Measurements from ENCODE around the gene EMC10.
"Not testable (repeated sequence)": the region's sequence is repeated elsewhere in the genome, so short reads cannot be mapped to it uniquely, and the experiment has no call there.

The EMC10 gene

GRCh38 chr19:50451223-50451534 lies 25.1 kb upstream of the EMC10 start:
- no peak for DNase-seq (ENCODE audit: low read depth)

GRCh38 chr19:50453243-50453642 lies 23.1 kb upstream of the EMC10 start:
- DNase-seq (ENCODE audit: low read depth), result no peak

GRCh38 chr19:50455992-50456391 lies 20.3 kb upstream of the EMC10 start:
- DNase-seq (ENCODE audit: low read depth), result no peak

GRCh38 chr19:50457300-50457699 lies 19.0 kb upstream of the EMC10 start:
- no peak for DNase-seq (ENCODE audit: low read depth)

GRCh38 chr19:50458396-50459066 lies 17.8 kb upstream of the EMC10 start:
- no peak for DNase-seq (ENCODE audit: low read depth)

GRCh38 chr19:50459067-50459456 lies 17.2 kb upstream of the EMC10 start:
- no peak for DNase-seq (ENCODE audit: low read depth)

- DNase-seq (ENCODE audit: low read depth), result no peak
Measured at GRCh38 chr19:50459638-50460037, 16.7 kb upstream of the EMC10 start.

DNA sequence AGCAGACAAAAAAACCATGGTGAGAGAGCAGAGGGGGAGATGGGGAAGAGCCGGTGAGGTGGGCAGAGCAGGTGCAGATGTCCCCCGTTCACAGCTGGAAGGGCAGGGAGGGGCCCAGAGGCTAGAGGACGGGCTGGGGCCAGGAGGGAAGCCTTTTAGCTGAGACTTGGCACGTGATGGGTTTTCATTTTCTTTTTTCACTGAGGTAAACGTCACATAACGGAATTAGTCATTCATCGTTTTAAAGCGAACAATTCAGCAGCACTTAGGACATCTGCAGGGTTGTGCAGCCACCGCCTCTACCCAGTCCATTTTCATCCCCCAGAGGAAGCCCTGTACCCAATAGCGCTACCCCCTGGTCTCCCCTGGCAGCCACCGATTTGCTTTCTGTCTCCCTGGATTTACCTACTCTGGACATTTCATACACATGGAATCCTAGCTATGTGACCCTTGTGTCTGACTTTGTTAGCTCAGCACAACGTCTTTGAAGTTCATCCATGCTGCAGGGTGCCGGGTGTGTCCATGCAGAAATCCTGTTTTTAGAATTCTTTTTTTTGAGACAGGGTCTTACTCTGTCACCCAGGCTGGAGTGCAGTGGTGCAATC lies 16.0 kb upstream of the EMC10 start:
- DNase-seq (ENCODE audit: low read depth), result no peak

DNA sequence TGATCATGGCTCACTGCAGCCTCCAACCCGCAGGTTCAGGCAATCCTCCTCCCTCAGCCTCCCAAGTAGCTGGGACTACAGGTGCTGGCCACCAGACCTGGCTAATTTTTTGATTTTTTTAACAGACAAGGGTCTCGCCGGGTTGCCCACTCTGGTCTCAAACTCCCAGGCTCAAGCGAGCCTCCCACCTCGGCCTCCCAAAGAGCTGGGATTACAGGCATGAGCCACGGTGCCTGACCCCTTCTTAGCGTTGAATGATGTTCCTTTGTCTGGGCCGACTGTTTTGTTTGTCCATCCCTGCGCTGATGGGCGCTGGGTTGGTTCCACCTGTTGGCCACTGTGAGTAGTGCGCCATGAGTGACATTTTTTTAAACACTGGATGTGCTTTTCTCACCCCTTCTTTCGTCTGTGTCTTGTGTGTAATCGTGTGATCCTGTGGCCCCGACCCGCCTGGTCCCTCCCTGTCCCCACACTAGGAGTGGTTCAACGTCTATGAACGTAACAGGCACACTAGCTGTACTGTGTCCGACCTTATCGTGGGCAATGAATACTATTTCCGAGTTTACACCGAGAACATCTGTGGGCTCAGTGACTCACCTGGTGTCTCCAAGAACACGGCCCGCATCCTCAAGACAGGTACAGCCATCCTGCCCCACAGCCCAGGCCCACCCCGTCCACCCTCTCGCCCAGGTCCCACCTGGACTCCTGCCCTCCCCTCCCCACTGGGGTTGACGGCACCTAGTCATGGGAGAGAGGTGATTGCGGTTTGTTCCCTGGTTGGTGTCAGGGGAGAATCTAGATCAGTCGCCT lies 15.0 kb upstream of the EMC10 start:
- peak; percentile 50 for DNase-seq (ENCODE audit: low read depth)

- no peak for DNase-seq (ENCODE audit: low read depth)
Measured at GRCh38 chr19:50462970-50463369, 13.3 kb upstream of the EMC10 start.

DNA sequence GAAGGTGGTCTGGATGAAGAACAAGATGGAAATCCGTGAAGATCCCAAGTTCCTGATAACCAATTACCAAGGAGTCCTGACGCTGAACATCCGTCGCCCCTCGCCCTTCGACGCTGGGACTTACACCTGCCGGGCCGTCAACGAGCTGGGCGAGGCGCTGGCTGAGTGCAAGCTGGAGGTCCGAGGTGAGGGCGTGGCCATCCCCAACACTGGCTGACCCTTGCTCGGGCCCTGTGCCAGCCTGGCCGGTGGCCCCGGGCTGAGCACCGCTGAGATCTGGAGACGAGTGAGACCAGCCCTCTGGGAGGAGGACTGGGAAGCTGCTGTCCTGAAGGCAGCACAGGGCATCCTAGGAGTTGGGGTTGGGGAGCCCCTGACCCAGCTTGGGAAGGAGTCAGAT lies 12.0 kb upstream of the EMC10 start:
- DNase-seq (ENCODE audit: low read depth), result no peak

DNA sequence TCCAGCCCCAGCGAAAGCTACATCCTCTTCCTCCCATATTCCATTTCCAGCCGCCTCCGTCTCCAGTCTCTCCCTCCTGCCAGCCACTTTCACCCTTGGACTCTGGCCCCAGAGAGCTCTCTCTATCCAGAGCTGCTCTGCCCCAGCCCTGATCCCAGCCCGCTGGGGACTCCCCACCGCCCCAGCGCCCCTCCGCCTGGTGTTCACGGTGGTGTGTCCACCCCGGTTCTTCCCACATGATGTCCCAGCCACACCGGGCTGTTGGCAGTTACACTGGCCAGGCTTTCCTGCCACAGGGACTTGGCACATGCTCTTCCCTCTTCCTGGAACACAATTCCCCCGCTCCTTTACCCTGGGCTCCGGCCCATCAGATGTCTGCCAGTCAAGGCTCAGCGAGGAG lies 11.3 kb upstream of the EMC10 start:
- DNase-seq (ENCODE audit: low read depth), result no peak

- DNase-seq (ENCODE audit: low read depth), result no peak
Measured at GRCh38 chr19:50465986-50466705, 10.2 kb upstream of the EMC10 start.

GRCh38 chr19:50466706-50467039 lies 9.6 kb upstream of the EMC10 start:
- DNase-seq (ENCODE audit: low read depth), result no peak

DNA sequence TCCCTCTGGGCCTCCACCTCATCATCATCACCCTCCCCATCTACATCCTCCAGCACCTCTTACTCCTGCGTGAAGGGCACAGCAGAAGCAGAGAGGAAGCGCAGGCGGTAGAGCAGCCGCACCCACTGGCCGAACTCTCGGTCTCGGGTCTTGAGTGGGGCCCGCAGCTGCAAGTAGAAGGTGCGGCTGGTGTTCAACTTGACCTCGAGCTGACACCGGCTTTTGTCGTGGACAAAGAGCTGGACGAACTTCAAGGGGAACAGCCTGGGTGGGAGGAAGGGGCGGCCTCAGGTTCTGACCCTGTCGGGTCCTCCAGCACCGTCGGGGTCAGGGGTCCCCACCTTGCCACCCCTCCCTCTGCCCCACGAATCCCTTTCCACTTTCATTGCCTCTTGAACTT lies 8.7 kb upstream of the EMC10 start:
- no peak for DNase-seq (ENCODE audit: low read depth)

DNA sequence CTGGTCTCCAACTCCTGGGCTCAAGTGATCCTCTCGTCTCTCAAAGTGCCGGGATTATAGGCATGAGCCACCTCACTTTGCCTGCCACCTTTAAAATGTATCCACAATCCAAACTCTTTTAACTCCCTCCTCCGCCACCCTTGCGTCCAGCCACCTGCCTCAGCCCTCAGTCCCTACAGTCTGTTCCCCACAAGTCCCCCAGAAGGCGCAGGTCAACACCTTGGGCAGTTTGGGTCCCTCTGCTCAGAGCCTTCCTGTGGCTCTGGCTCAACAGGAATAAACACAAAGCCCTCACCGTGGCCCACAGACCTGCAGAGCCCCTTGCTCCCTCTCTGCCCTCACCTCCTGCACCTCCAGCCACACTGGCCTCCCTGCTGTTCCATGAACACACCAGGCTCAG lies 7.5 kb upstream of the EMC10 start:
- no peak for DNase-seq (ENCODE audit: low read depth)

- DNase-seq (ENCODE audit: low read depth), result not testable (repeated sequence)
Measured at GRCh38 chr19:50473336-50473735, 3.0 kb upstream of the EMC10 start.

DNA sequence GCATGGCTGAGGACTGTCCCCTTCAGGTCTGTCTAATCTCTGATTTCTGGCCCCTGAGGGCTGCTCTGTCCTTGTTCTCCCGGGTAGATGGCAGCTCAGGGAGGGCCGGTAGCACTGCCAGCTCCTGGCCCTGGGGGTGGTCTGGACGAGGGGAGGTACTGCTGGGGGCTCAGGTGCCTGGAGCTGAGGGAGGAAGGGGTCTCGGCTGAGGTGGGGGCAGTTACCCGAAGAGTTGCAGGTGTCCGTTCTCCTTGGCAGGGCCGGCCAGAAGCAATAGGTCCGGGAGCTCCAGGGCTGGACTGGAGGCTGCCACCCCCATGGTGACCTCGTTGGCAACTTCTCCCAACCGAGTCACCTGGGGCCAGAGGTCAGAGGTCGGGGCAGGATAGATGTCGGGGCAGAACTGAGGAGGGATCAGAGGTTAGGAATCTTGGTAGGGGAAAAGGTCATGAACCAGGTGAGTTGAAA lies 1.2 kb upstream of the EMC10 start:
- no peak for DNase-seq (ENCODE audit: low read depth)

- DNase-seq (ENCODE audit: low read depth), result no peak
Measured at GRCh38 chr19:50475736-50476223, 527 bp upstream of the EMC10 start.

DNA sequence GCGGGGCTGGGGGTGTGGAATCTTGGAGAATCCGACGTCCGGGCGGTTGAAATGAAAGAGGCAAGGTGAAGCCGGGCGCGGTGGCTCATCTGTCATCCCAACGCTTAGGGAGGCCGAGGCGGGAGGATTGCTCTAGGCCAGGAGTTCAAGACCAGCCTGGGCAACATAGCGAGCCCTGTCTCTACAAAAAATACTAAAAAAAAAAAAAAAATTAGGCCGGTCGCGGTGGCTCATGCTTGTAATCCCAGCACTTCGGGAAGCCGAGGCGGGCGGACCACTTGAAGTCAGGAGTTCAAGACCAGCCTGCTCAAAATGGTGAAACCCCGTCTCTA lies 566 bp downstream of the EMC10 start:
- DNase-seq (ENCODE audit: low read depth), result no peak

DNA sequence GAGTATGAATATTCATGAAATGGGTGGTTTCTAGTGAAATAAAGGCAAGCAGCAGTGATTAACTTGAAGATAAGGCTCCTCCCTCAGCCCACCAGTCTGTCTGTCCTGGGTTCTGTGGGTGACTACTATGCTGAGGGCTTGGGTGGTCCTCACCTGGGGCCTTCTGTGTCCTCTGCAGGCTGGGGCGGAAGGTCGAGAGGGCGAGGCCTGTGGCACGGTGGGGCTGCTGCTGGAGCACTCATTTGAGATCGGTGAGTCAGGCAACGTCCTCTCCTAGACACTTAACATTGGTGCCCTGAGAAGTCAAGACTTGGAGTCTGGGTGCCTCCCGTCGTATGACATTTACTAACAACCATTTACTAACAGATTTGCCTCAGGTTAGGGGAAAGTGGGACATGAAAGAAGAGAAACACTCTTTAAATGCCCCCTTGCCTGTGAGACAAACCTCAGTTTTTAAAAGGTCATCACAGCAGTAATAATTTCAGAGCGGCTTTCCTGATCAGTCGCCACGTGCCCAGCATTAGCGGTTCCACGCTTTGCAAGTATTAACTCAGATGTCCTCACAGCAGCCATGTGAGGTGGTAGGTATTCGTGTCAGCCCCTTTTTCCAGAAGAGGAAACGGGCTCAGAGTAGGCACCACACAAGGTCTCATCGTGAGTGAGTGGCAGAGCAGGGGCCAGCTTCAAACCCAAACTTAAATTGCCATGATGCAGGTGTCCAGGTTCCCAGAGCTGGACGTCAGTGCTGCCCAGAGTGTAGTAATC lies 1.6 kb downstream of the EMC10 start:
- DNase-seq (ENCODE audit: low read depth), result no peak

All from activated T-cell treated with anti-CD3 and anti-CD28 coated beads for 48 hours (primary cell).